T-helper 17 cell (primary cell): ENCODE data around the gene PTTG1. TPM values are rescaled to one million over a fixed set of nuclear protein-coding genes. Genes with fewer than 3 reads are reported as not detected.
"Not testable (repeated sequence)": the region's sequence is repeated elsewhere in the genome, so short reads cannot be mapped to it uniquely, and the experiment has no call there.

Source experiments
- ATAC-seq: fragments of 150-1000 bp; cut with Tn5 transposase; 2 replicates; pipeline ENCODE4 v1.10.0; 2021; ENCODE audit warnings: mild to moderate bottlenecking, moderate library complexity
- DNase-seq, 3 donors: peaks; one replicate each; pipeline versions ENCODE4 v3.0.0 to v3.0.0-alpha.2; 2020 to 2021
- H3K9me3 ChIP-seq: one replicate; pipeline ENCODE4 v1.7.0; 2013; ENCODE audit warnings: low read length, mild to moderate bottlenecking; ENCODE audit not compliant: control insufficient read depth, poor library complexity, severe bottlenecking
- H3K27ac Mint-ChIP-seq: one replicate; pipeline ENCODE4 v1.8.0; 2022; ENCODE audit warnings: mild to moderate bottlenecking, moderate library complexity, mixed read lengths
- H3K27me3 Mint-ChIP-seq: one replicate; pipeline ENCODE4 v1.8.0; 2022; ENCODE audit warnings: mixed read lengths
- H3K36me3 Mint-ChIP-seq: one replicate; pipeline ENCODE4 v1.8.0; 2022; ENCODE audit warnings: low read depth, mixed read lengths
- H3K4me1 Mint-ChIP-seq: one replicate; pipeline ENCODE4 v1.8.0; 2022; ENCODE audit warnings: mild to moderate bottlenecking, mixed read lengths
- H3K4me3 Mint-ChIP-seq: one replicate; pipeline ENCODE4 v1.8.0; 2022; ENCODE audit warnings: mild to moderate bottlenecking, moderate library complexity, mixed read lengths
- total RNA-seq, 4 donors: library from RNA in 2 of 4; stranded (reverse) in 2 of 4; gene quantifications; one replicate each; pipeline ENCODE4 v1.2.3 and lab custom pipeline; 2022 to 2026

Gene PTTG1
- total RNA-seq, 2 donors from 2014 or later = 13.9 to 16.0 TPM

- no peak overlapping the region for H3K4me3 Mint-ChIP-seq
- H3K9me3 ChIP-seq = no peaks in the 10 kb centered on the region
- H3K27ac Mint-ChIP-seq = peak overlapping the region; percentile 67
- DNase-seq (no peak), ATAC-seq (no peak)
- H3K4me1 Mint-ChIP-seq = peaks cover 20% of the 10 kb centered on the region
- peaks cover 26% of the 10 kb centered on the region for H3K27me3 Mint-ChIP-seq
- peaks cover 10% of the 10 kb centered on the region for H3K36me3 Mint-ChIP-seq
Observed at GRCh38 chr5:160435532-160435931, 13.9 kb downstream of the PTTG1 start.

DNA sequence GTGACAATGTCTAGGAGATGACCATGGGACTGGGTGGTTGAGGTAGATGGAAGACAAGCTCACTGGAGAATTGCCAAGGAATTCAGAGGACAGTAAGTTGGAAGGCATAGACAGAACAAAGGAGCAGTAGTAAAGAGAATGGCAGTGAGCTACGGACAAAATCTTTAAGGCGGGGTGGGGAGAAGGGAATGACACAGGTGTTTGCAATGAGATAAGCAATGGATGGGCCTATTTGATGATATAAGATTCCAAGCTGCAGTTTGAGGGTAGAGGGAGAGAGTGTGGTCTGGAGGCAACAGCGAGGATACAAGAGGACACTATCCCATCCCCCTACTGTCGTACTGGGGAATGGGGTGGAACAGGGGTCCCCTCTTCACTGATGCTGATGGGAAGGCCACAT is 14.4 kb downstream of the PTTG1 start:
- Mint-ChIP-seq H3K36me3 (peaks cover 10% of the 10 kb centered on the region), H3K27ac (peak overlapping the region; percentile 67), H3K27me3 (peaks cover 26% of the 10 kb centered on the region), H3K4me3 (no peak overlapping the region), H3K4me1 (peaks cover 20% of the 10 kb centered on the region)
- ATAC-seq (no peak), DNase-seq (no peak)
- H3K9me3 ChIP-seq = no peaks in the 10 kb centered on the region

DNA sequence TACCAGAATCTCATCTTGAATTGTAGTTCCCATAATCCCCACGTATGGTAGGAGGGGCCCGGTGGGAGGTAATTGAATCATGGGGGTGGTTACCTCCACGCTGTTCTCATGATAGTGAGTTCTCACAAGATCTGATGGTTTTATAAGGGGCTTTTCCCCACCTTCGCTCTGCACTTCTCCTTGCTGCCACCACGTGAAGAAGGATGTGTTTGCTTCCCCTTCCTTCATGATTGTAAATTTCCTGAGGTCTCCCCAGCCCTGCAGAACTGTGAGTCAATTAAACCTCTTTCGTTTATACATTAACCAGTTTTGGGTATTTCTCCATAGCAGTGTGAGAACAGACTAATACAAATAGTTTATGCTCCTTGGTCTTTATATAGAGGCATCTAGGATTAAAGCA is 15.0 kb downstream of the PTTG1 start:
- Mint-ChIP-seq H3K4me1 (peaks cover 20% of the 10 kb centered on the region), H3K27me3 (peaks cover 26% of the 10 kb centered on the region), H3K36me3 (peaks cover 10% of the 10 kb centered on the region)
- H3K27ac Mint-ChIP-seq, H3K9me3 ChIP-seq, ATAC-seq, DNase-seq, H3K4me3 Mint-ChIP-seq: not testable (repeated sequence)

GRCh38 chr5:160437271-160437670 is 15.6 kb downstream of the PTTG1 start:
- no peak overlapping the region for H3K27ac Mint-ChIP-seq
- ATAC-seq (no peak), DNase-seq (no peak)
- peaks cover 20% of the 10 kb centered on the region for H3K4me1 Mint-ChIP-seq
- H3K27me3 Mint-ChIP-seq = peaks cover 26% of the 10 kb centered on the region
- no peaks in the 10 kb centered on the region for H3K9me3 ChIP-seq
- peaks cover 10% of the 10 kb centered on the region for H3K36me3 Mint-ChIP-seq
- no peak overlapping the region for H3K4me3 Mint-ChIP-seq

- H3K4me1 Mint-ChIP-seq = peaks cover 18% of the 10 kb centered on the region
- ATAC-seq (peak; percentile 75), DNase-seq (peak; percentile 18 to 36 (median 32))
- H3K4me3 Mint-ChIP-seq = peak overlapping the region; percentile 94
- peak overlapping the region; percentile 89 for H3K27ac Mint-ChIP-seq
- no peaks in the 10 kb centered on the region for H3K9me3 ChIP-seq
- H3K27me3 Mint-ChIP-seq = peaks cover 26% of the 10 kb centered on the region
- H3K36me3 Mint-ChIP-seq = peaks cover 10% of the 10 kb centered on the region
Observed at GRCh38 chr5:160438316-160439204, 16.9 kb downstream of the PTTG1 start.

GRCh38 chr5:160439205-160439600 is 17.5 kb downstream of the PTTG1 start:
- peak overlapping the region; percentile 89 for H3K27ac Mint-ChIP-seq
- H3K4me3 Mint-ChIP-seq = peak overlapping the region; percentile 94
- ATAC-seq = peak; percentile 86

DNA sequence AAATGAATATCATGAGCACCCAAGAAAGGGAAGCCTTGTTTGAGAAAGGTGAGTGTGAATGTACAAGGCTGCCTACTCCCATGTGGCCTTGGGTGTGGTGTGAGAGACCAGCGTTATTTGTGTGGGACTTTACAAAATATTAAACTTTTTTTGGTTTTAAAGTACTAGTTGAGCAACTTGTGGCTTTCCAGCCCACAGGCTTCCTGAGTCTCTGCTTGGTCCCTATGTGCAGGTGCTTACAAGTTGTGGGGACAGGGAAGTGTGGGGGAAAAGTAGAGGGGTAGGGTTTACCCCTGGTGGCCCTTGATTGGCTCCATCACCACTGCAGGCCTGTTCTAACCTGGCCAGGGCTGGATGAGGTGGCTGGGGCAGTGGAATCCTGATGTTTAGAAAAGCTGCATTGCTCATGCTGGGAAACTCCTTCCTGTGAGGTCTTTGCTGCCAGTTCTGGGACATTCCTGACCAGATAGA is 19.7 kb downstream of the PTTG1 start:
- H3K36me3 Mint-ChIP-seq = no peaks in the 10 kb centered on the region
- ATAC-seq (no peak), DNase-seq (no peak)
- peaks cover 6% of the 10 kb centered on the region for H3K27me3 Mint-ChIP-seq
- H3K4me1 Mint-ChIP-seq = peaks cover 7% of the 10 kb centered on the region
- H3K9me3 ChIP-seq = no peaks in the 10 kb centered on the region
- no peak overlapping the region for H3K4me3 Mint-ChIP-seq
- H3K27ac Mint-ChIP-seq = no peak overlapping the region

More at GRCh38 chr5:160439205-160439600, 17.5 kb downstream of the PTTG1 start:
- Mint-ChIP-seq H3K27me3 (peaks cover 22% of the 10 kb centered on the region), H3K4me1 (peaks cover 17% of the 10 kb centered on the region), H3K36me3 (peaks cover 10% of the 10 kb centered on the region)
- DNase-seq = peak; percentile 78 to 88 (median 79)
- no peaks in the 10 kb centered on the region for H3K9me3 ChIP-seq

GRCh38 chr5:160442824-160443431 is 21.3 kb downstream of the PTTG1 start:
- Mint-ChIP-seq H3K27me3 (no peaks in the 10 kb centered on the region), H3K4me1 (peaks cover 7% of the 10 kb centered on the region), H3K4me3 (no peak overlapping the region), H3K27ac (no peak overlapping the region), H3K36me3 (no peaks in the 10 kb centered on the region)
- no peak for DNase-seq
- no peaks in the 10 kb centered on the region for H3K9me3 ChIP-seq
- ATAC-seq = no peak

- H3K9me3 ChIP-seq = no peaks in the 10 kb centered on the region
- no peak for DNase-seq
Observed at GRCh38 chr5:160444407-160444806, 22.8 kb downstream of the PTTG1 start.

GRCh38 chr5:160445132-160445531 is 23.5 kb downstream of the PTTG1 start:
- DNase-seq = no peak
- Mint-ChIP-seq H3K4me1 (no peaks in the 10 kb centered on the region), H3K27me3 (no peaks in the 10 kb centered on the region), H3K27ac (no peak overlapping the region), H3K4me3 (no peak overlapping the region), H3K36me3 (no peaks in the 10 kb centered on the region)
- no peaks in the 10 kb centered on the region for H3K9me3 ChIP-seq
- no peak for ATAC-seq

More at GRCh38 chr5:160444407-160444806, 22.8 kb downstream of the PTTG1 start:
- H3K36me3 Mint-ChIP-seq = no peaks in the 10 kb centered on the region
- no peaks in the 10 kb centered on the region for H3K4me1 Mint-ChIP-seq
- no peak for ATAC-seq
- H3K27ac Mint-ChIP-seq = no peak overlapping the region
- no peaks in the 10 kb centered on the region for H3K27me3 Mint-ChIP-seq
- no peak overlapping the region for H3K4me3 Mint-ChIP-seq

DNA sequence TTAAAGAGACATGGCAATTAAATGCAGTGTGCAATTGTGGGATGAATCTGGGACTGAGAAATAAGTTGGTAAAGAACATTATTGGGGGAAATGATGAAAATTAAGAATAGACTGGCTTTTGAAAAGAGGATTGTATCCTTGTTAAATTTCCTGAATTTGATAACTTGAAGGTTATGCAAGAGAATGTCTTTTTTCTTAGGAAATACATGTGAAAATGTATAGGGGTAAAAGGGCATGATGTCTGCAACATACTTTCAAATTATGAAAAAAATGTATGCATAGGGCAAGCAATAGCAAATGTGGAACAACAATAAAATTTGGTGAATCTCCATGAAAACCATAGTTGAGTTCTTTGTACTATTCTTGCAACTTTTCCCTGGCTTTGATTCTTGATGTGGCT is 24.1 kb downstream of the PTTG1 start:
- Mint-ChIP-seq H3K36me3 (no peaks in the 10 kb centered on the region), H3K4me3 (no peak overlapping the region), H3K27me3 (no peaks in the 10 kb centered on the region), H3K4me1 (no peaks in the 10 kb centered on the region), H3K27ac (no peak overlapping the region)
- H3K9me3 ChIP-seq = no peaks in the 10 kb centered on the region
- ATAC-seq = no peak
- no peak for DNase-seq

- no peaks in the 10 kb centered on the region for H3K27me3 Mint-ChIP-seq
Observed at GRCh38 chr5:160448886-160449285, 27.2 kb downstream of the PTTG1 start.

DNA sequence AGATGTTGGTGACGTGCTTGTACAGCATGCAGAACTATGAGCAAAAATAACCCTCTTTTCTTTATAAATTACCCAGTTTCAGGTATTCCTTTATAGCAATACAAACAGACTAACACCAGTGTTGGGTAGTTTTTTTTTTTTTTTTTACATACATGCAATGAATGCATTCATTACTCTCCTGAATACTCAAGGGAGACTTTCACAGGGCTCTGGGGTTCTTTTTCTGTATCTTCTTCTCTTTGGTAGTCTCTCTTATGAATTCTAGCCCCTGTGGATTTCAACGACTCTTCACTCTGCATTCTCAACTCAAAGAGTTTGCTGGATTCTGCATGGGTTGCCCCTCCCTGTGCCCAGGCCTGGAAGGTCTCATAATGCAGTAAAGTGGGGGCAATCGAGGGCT is 27.8 kb downstream of the PTTG1 start:
- Mint-ChIP-seq H3K4me3 (no peak overlapping the region), H3K27me3 (no peaks in the 10 kb centered on the region), H3K4me1 (no peaks in the 10 kb centered on the region), H3K36me3 (peaks cover 3% of the 10 kb centered on the region), H3K27ac (no peak overlapping the region)
- DNase-seq (no peak), ATAC-seq (no peak)
- H3K9me3 ChIP-seq = no peaks in the 10 kb centered on the region

More at GRCh38 chr5:160448886-160449285, 27.2 kb downstream of the PTTG1 start:
- no peak overlapping the region for H3K27ac Mint-ChIP-seq
- ATAC-seq (no peak), DNase-seq (no peak)
- no peaks in the 10 kb centered on the region for H3K4me1 Mint-ChIP-seq
- no peaks in the 10 kb centered on the region for H3K9me3 ChIP-seq
- no peak overlapping the region for H3K4me3 Mint-ChIP-seq
- peaks cover 2% of the 10 kb centered on the region for H3K36me3 Mint-ChIP-seq
